ENCODE results near the gene DPM2.

The DPM2 gene

DNA sequence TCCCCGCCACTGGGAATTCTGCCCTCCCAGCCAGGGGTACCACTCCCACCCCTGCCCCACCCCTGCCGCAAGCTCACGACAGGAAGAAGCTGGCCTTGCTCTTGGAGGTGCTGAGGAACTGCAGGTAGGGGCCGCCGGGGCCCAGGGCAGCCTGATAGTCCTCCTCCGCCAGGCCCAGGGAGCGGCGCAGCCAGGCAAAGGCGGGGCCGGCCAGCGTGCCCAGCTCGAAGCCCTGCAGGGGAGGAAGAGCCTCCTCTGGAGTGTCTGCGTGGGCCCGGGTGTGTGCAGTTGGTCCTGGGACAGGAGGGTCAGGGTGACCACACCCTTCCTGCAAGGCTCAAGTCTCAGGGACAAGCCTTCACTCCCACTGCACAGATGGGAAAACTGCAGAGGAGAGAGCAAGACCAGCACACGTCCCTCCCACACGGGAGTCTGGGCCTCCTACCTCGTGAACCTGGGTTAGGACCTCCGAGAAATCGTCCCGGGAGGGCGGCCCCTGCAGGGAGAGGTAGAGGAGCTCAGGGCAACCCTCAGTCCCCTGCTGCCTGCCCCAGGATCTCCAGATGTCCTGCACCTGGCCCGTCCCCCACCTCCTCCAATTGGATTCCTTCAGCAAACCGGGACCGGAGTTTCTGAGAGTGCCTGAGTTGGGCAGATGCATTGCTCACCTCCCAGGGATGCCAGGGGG lies 9.5 kb downstream of the DPM2 start:
- Histone ChIP-seq H3K79me2 (ENCODE audit: insufficient read depth, low read length) (no peaks in the 10 kb centered on the region), H3K27ac (ENCODE audit: low read depth, low read length) (no peak overlapping the region), H2AFZ (ENCODE audit: low read depth, low read length, severe bottlenecking) (no peak overlapping the region), H3K9me2 (replicated peaks; ENCODE audit: insufficient read depth, low read length) (no peaks in the 10 kb centered on the region), H3K36me3 (ENCODE audit: low read length) (no peaks in the 10 kb centered on the region), H3K27me3 (ENCODE audit: low read length) (no peaks in the 10 kb centered on the region), H3K4me3 (ENCODE audit: insufficient read depth, low read length, poor library complexity, severe bottlenecking) (no peak overlapping the region), H3K4me2 (ENCODE audit: low read depth, low read length, poor library complexity, severe bottlenecking) (no peak overlapping the region), H3K9me3 (ENCODE audit: insufficient read depth, low read length) (no peaks in the 10 kb centered on the region), H4K20me1 (ENCODE audit: low read depth, low read length) (no peaks in the 10 kb centered on the region), H3K9ac (ENCODE audit: low read length) (no peak overlapping the region), H3F3A (ENCODE audit: insufficient read depth) (peaks cover 3% of the 10 kb centered on the region; the same call in 1 of the 2 replicates)
- no peak for TF ChIP-seq EZH2phosphoT487 (conservative IDR thresholded peaks at IDR 0.05; ENCODE audit: low read length)
- TF ChIP-seq, protein P1, sequence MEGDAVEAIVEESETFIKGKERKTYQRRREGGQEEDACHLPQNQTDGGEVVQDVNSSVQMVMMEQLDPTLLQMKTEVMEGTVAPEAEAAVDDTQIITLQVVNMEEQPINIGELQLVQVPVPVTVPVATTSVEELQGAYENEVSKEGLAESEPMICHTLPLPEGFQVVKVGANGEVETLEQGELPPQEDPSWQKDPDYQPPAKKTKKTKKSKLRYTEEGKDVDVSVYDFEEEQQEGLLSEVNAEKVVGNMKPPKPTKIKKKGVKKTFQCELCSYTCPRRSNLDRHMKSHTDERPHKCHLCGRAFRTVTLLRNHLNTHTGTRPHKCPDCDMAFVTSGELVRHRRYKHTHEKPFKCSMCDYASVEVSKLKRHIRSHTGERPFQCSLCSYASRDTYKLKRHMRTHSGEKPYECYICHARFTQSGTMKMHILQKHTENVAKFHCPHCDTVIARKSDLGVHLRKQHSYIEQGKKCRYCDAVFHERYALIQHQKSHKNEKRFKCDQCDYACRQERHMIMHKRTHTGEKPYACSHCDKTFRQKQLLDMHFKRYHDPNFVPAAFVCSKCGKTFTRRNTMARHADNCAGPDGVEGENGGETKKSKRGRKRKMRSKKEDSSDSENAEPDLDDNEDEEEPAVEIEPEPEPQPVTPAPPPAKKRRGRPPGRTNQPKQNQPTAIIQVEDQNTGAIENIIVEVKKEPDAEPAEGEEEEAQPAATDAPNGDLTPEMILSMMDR (IDR thresholded peaks at IDR 0.05; ENCODE audit: insufficient read depth, low read length, poor library complexity, severe bottlenecking): no peak

DNA sequence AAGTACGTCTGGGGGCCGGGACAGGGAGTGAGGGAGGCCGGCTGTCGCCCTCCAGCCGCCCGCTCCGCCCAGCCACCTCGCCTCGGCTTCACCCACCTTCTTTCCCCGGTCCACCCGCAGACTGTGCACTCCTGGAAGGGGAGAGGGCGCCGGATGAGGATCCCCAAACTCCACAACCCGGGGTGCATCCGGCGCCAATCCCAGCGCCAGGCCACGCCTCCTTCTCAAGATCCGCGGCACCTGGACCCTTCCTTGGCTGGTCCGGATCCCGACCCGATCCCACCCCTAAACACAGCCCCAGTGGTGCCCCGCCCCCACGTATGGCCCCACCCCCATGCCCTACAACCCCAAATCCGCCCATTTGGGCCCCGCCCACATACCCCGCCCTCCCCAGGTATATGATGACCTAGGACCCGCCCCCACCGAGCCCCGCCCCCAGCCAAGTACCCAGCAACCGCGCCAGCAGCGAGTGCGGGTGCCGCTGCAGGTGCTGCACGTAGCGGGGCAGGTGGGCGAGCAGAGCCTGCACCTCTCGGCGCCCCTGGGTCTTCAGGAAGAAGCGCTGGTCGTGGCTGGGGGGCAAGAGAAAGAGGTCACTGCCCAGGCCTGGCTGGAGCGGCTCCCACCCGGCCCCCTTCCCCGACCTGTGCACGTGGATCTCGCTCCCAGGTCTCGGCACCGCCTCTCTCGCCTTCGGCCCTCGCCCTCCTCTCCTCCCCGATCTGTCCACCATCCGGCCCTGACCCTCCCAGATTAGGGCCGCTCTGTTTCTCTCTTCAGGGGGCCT lies 10.3 kb downstream of the DPM2 start:
- H3K9ac ChIP-seq (ENCODE audit: low read length): peak overlapping the region; percentile 22; the same call in 1 of the 2 replicates
- H4K20me1 ChIP-seq (ENCODE audit: low read depth, low read length): no peaks in the 10 kb centered on the region
- H3K4me2 ChIP-seq (ENCODE audit: low read depth, low read length, poor library complexity, severe bottlenecking): peak overlapping the region; percentile 45
- TF ChIP-seq, protein P1 (IDR thresholded peaks at IDR 0.05; ENCODE audit: insufficient read depth, low read length, poor library complexity, severe bottlenecking): no peak
- TF ChIP-seq EZH2phosphoT487 (conservative IDR thresholded peaks at IDR 0.05; ENCODE audit: low read length): no peak
- no peaks in the 10 kb centered on the region for H3K79me2 ChIP-seq (ENCODE audit: insufficient read depth, low read length)
- H3K4me3 ChIP-seq (ENCODE audit: insufficient read depth, low read length, poor library complexity, severe bottlenecking): peak overlapping the region; percentile 25
- no peaks in the 10 kb centered on the region for H3K36me3 ChIP-seq (ENCODE audit: low read length)
- H2AFZ ChIP-seq (ENCODE audit: low read depth, low read length, severe bottlenecking): no peak overlapping the region
- H3K9me3 ChIP-seq (ENCODE audit: insufficient read depth, low read length): no peaks in the 10 kb centered on the region
- H3F3A ChIP-seq (ENCODE audit: insufficient read depth): peaks cover 3% of the 10 kb centered on the region; the same call in 1 of the 2 replicates
- no peak overlapping the region for H3K27ac ChIP-seq (ENCODE audit: low read depth, low read length)
- H3K27me3 ChIP-seq (ENCODE audit: low read length): no peaks in the 10 kb centered on the region
- H3K9me2 ChIP-seq (replicated peaks; ENCODE audit: insufficient read depth, low read length): no peaks in the 10 kb centered on the region

DNA sequence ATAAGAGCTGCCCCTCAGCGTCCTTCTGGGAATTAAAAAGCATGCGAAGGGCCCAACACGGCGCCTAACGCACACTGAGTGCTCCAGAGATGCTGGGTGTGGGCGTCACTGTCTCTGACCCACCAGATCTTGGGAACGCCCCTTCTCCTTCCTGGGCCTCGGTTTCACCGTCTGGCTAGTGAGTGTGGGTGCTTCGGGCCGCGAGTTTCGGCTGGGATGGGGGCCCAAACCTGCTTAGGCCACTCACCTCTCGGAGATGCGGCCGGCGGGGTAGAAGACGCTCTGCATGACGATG lies 10.8 kb downstream of the DPM2 start:
- Histone ChIP-seq H3K79me2 (ENCODE audit: insufficient read depth, low read length) (no peaks in the 10 kb centered on the region), H3K4me2 (ENCODE audit: low read depth, low read length, poor library complexity, severe bottlenecking) (peak overlapping the region; percentile 45), H3K27me3 (ENCODE audit: low read length) (no peaks in the 10 kb centered on the region), H3K9me3 (ENCODE audit: insufficient read depth, low read length) (no peaks in the 10 kb centered on the region), H3K9ac (ENCODE audit: low read length) (peak overlapping the region; percentile 22; the same call in 1 of the 2 replicates), H3F3A (ENCODE audit: insufficient read depth) (peaks cover 3% of the 10 kb centered on the region; the same call in 1 of the 2 replicates), H2AFZ (ENCODE audit: low read depth, low read length, severe bottlenecking) (no peak overlapping the region), H3K36me3 (ENCODE audit: low read length) (no peaks in the 10 kb centered on the region), H3K9me2 (replicated peaks; ENCODE audit: insufficient read depth, low read length) (no peaks in the 10 kb centered on the region), H3K4me3 (ENCODE audit: insufficient read depth, low read length, poor library complexity, severe bottlenecking) (peak overlapping the region; percentile 25), H3K27ac (ENCODE audit: low read depth, low read length) (no peak overlapping the region), H4K20me1 (ENCODE audit: low read depth, low read length) (no peaks in the 10 kb centered on the region)
- TF ChIP-seq EZH2phosphoT487 (conservative IDR thresholded peaks at IDR 0.05; ENCODE audit: low read length): no peak
